ENCODE data around the gene DEFB114.

The DEFB114 gene

GRCh38 chr6:49933526-49933925 is 30.4 kb downstream of the DEFB114 start:
- no peak overlapping the region for H3K27ac ChIP-seq
- TF ChIP-seq CTCF (conservative IDR thresholded peaks at IDR 0.05; ENCODE audit: low read depth), result no peak
- POLR2A ChIA-PET (ENCODE audit: low non-redundant PET), result no interaction called here
- no peak for DNase-seq (ENCODE audit: low spot score)
- CTCF ChIA-PET, result no interaction called here

- H3K27ac ChIP-seq, result no peak overlapping the region
- POLR2A ChIA-PET (ENCODE audit: low non-redundant PET), result no interaction called here
- CTCF ChIA-PET, result no interaction called here
- DNase-seq (ENCODE audit: low spot score), result no peak
- TF ChIP-seq CTCF (conservative IDR thresholded peaks at IDR 0.05; ENCODE audit: low read depth), result no peak
Observed at GRCh38 chr6:49929340-49929739, 34.6 kb downstream of the DEFB114 start.

GRCh38 chr6:49923826-49924225 is 40.1 kb downstream of the DEFB114 start:
- DNase-seq (ENCODE audit: low spot score), result no peak
- ChIA-PET POLR2A (ENCODE audit: low non-redundant PET) (no interaction called here), CTCF (interaction anchor here (0.6 kb wide), 1 partner anchor 107 kb away, joined by 4 read pairs; no protein-coding TSS in a partner anchor)
- no peak overlapping the region for H3K27ac ChIP-seq
- TF ChIP-seq CTCF (conservative IDR thresholded peaks at IDR 0.05; ENCODE audit: low read depth), result no peak

- no peak for DNase-seq (ENCODE audit: low spot score)
- ChIA-PET POLR2A (ENCODE audit: low non-redundant PET) (no interaction called here), CTCF (interaction anchor here (0.6 kb wide), 2 partner anchors 39 to 635 kb away, joined by 3 to 4 read pairs; no protein-coding TSS in a partner anchor)
- TF ChIP-seq CTCF (conservative IDR thresholded peaks at IDR 0.05; ENCODE audit: low read depth), result no peak
- H3K27ac ChIP-seq, result no peak overlapping the region
Observed at GRCh38 chr6:49919935-49920644, 43.9 kb downstream of the DEFB114 start.

GRCh38 chr6:49919261-49919660 is 44.7 kb downstream of the DEFB114 start:
- no peak for TF ChIP-seq CTCF (conservative IDR thresholded peaks at IDR 0.05; ENCODE audit: low read depth)
- no peak for DNase-seq (ENCODE audit: low spot score)
- ChIA-PET POLR2A (ENCODE audit: low non-redundant PET) (no interaction called here), CTCF (no interaction called here)
- H3K27ac ChIP-seq, result no peak overlapping the region

GRCh38 chr6:49918787-49919186 is 45.2 kb downstream of the DEFB114 start:
- no peak for TF ChIP-seq CTCF (conservative IDR thresholded peaks at IDR 0.05; ENCODE audit: low read depth)
- ChIA-PET CTCF (no interaction called here), POLR2A (ENCODE audit: low non-redundant PET) (no interaction called here)
- no peak overlapping the region for H3K27ac ChIP-seq
- no peak for DNase-seq (ENCODE audit: low spot score)
